Hepatocyte (in vitro differentiated cells): ENCODE results near the gene SEPTIN11. TPM values are rescaled to one million over a fixed set of nuclear protein-coding genes. Genes with fewer than 3 reads are reported as not detected.

Experiments
- DNase-seq: peaks from one replicate; pipeline ENCODE4 v3.0.0-alpha.2; 2016; ENCODE audit warnings: low spot score
- H2AFZ ChIP-seq: fragments of 200-600 bp; sonication (generic); 2 replicates; pipeline ENCODE4 v1.6.0; 2016; ENCODE audit warnings: antibody characterized with exemption, mild to moderate bottlenecking
- H3K27ac ChIP-seq: fragments of 200-600 bp; sonication (generic); 2 replicates; pipeline ENCODE4 v1.5.1; 2016; ENCODE audit warnings: mild to moderate bottlenecking
- H3K27me3 ChIP-seq: fragments of 200-600 bp; sonication (generic); 2 replicates; pipeline ENCODE4 v1.6.1; 2016
- H3K36me3 ChIP-seq: fragments of 200-600 bp; sonication (generic); replicated peaks from 2 replicates; pipeline ENCODE4 v1.5.1; 2016; ENCODE audit warnings: low read depth; ENCODE audit not compliant: insufficient read depth
- H3K4me1 ChIP-seq: fragments of 200-600 bp; sonication (generic); 2 replicates; pipeline ENCODE4 v1.5.1; 2016; ENCODE audit warnings: mild to moderate bottlenecking, moderate library complexity; ENCODE audit not compliant: insufficient read depth
- H3K4me2 ChIP-seq: fragments of 200-600 bp; sonication (generic); 2 replicates; pipeline ENCODE4 v1.6.0; 2016
- H3K4me3 ChIP-seq: fragments of 200-600 bp; sonication (generic); 2 replicates; pipeline ENCODE4 v1.5.1; 2016; ENCODE audit warnings: mild to moderate bottlenecking
- H3K79me2 ChIP-seq: fragments of 200-600 bp; sonication (generic); 2 replicates; pipeline ENCODE4 v1.6.0; 2017; ENCODE audit warnings: mild to moderate bottlenecking
- H3K9me2 ChIP-seq: fragments of 200-600 bp; sonication (generic); replicated peaks from 2 replicates; pipeline ENCODE4 v1.6.0; 2017; ENCODE audit warnings: mild to moderate bottlenecking; ENCODE audit not compliant: insufficient read depth
- H3K9me3 ChIP-seq: fragments of 200-600 bp; sonication (generic); 2 replicates; pipeline ENCODE4 v1.5.1; 2016; ENCODE audit warnings: low read depth, mild to moderate bottlenecking
- H4K20me1 ChIP-seq: fragments of 200-600 bp; sonication (generic); 2 replicates; pipeline ENCODE4 v1.6.0; 2016; ENCODE audit warnings: mild to moderate bottlenecking; ENCODE audit not compliant: insufficient read depth, poor library complexity, severe bottlenecking
- EZH2 ChIP-seq: fragments of 200-600 bp; sonication (generic); IDR thresholded peaks from 2 replicates; pipeline ENCODE4 v1.6.1; 2016; ENCODE audit warnings: antibody characterized with exemption, mild to moderate bottlenecking, borderline replicate concordance
- EZH2phosphoT487 ChIP-seq: fragments of 200-600 bp; sonication (generic); IDR thresholded peaks from one replicate; pipeline ENCODE4 v1.6.1; 2018; ENCODE audit warnings: antibody characterized with exemption, mild to moderate bottlenecking, low read depth, moderate library complexity; ENCODE audit not compliant: unreplicated experiment, severe bottlenecking
- WGBS: methylation state at CpG from one replicate; pipeline ENCODE4 v1.1.6; 2016; ENCODE audit warnings: low lambda C conversion rate; ENCODE audit errors: missing lambda C conversion rate; 5-methylcytosine and 5-hydroxymethylcytosine counted together
- polyA plus RNA-seq: library from polyadenylated mRNA; unstranded; fragments of >200 nt; fragmentation: Nextera tagmentation; extraction: Ambion mirVana; gene quantifications from 2 replicates; pipeline ENCODE4 v1.2.1, GENCODE V29; 2016
- total RNA-seq: library from RNA; depleted of rRNA; stranded (reverse); fragments of >200 nt; gene quantifications from 2 replicates; pipeline ENCODE4 v1.2.3, GENCODE V29; 2014
- TF ChIP-seq, protein P1 (sequence below): fragments of 200-600 bp; sonication (generic); IDR thresholded peaks from 2 replicates; pipeline ENCODE4 v1.5.1; 2016; ENCODE audit warnings: antibody characterized with exemption, mild to moderate bottlenecking; ENCODE audit not compliant: poor library complexity

Gene SEPTIN11
- total and polyA plus RNA-seq, 2 experiments from 2014 or later = 68.3 to 146 TPM

DNA sequence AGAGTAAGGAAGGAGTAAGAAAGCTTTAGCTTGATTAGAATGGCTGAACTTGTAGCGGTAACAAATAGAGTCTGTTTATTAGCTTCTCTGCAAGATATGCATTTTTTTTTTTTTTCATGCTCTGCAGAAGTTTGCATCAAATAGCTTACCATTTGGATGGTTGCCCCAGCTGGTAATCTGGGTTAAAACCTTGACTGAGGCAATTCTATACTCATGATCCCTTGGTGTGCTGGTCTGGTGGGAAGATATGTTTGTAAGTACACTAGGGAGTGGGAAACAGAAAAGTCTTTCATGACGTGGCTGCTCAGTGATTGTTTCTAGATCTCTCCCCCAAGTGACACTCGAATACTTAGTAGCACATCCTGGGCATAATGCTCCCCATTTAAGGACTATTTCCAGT, 32.1 kb downstream of the SEPTIN11 start:
- no peaks in the 10 kb centered on the region for H3K9me2 ChIP-seq
- peak overlapping the region; percentile 14 for H3K4me2 ChIP-seq
- no peak for DNase-seq
- H3K9me3 ChIP-seq = no peaks in the 10 kb centered on the region
- TF ChIP-seq EZH2phosphoT487 = no peak
- TF ChIP-seq EZH2 = no peak
- H3K36me3 ChIP-seq = no peaks in the 10 kb centered on the region
- no peaks in the 10 kb centered on the region for H4K20me1 ChIP-seq
- no peak overlapping the region for H3K4me3 ChIP-seq
- H3K79me2 ChIP-seq = peaks cover 93% of the 10 kb centered on the region
- H3K27ac ChIP-seq = peak overlapping the region; percentile 91
- H3K27me3 ChIP-seq = no peaks in the 10 kb centered on the region
- H2AFZ ChIP-seq = no peak overlapping the region
- peaks cover 41% of the 10 kb centered on the region for H3K4me1 ChIP-seq
- WGBS = 69% methylated on average over 3 of the region's 3 CpGs

DNA sequence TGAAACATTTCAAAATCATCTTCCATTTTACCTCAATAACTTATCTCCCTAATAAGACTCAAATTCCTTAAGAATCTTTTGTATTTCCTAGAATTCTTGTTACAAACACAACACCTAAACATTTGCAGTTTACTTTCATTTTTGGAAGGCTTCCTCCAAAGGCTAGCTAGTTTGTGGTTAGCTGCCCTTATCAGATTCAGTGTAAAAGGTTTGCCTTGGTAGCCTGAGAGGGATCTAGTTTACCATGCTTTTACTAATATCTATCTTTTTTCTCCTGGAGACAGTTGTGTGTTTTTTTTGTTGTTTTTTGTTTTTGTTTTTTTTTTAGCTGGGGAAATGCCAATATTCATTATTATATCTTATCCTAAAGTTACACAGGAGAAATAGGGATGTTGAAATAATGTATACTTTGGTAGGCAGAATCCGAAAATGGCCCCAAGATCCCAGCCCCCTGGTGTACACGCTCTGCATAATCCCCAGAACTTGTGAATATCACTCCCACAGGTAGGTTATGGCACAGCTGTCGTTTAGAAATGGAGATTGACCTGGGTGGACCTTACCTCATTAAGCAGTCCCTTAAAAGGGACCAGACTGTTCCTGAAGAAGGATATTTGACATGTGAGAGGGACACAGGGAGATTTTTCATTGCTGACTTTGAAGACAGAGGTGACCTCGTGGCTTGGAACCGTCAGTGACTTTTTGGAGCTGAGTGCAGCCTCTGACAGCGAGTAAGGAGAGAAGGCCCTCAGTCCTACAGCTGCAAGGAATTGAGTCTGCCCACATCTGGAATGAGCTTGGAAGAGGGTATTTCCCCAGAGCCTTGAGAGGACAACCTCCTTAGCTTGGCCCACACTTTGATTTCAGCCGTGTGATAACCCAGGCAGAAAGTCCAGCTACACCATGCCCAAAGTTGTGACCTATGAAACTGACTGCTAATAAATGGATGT, 33.4 kb downstream of the SEPTIN11 start:
- Histone ChIP-seq H3K79me2 (peaks cover 91% of the 10 kb centered on the region), H3K27ac (peak overlapping the region; percentile 91), H4K20me1 (no peaks in the 10 kb centered on the region), H3K4me3 (no peak overlapping the region), H3K36me3 (no peaks in the 10 kb centered on the region), H3K4me1 (peaks cover 45% of the 10 kb centered on the region), H3K27me3 (no peaks in the 10 kb centered on the region), H3K4me2 (peak overlapping the region; percentile 25), H3K9me2 (no peaks in the 10 kb centered on the region), H2AFZ (no peak overlapping the region), H3K9me3 (no peaks in the 10 kb centered on the region)
- WGBS = 83% methylated on average over 7 of the region's 7 CpGs
- no peak for DNase-seq
- TF ChIP-seq, protein P1, sequence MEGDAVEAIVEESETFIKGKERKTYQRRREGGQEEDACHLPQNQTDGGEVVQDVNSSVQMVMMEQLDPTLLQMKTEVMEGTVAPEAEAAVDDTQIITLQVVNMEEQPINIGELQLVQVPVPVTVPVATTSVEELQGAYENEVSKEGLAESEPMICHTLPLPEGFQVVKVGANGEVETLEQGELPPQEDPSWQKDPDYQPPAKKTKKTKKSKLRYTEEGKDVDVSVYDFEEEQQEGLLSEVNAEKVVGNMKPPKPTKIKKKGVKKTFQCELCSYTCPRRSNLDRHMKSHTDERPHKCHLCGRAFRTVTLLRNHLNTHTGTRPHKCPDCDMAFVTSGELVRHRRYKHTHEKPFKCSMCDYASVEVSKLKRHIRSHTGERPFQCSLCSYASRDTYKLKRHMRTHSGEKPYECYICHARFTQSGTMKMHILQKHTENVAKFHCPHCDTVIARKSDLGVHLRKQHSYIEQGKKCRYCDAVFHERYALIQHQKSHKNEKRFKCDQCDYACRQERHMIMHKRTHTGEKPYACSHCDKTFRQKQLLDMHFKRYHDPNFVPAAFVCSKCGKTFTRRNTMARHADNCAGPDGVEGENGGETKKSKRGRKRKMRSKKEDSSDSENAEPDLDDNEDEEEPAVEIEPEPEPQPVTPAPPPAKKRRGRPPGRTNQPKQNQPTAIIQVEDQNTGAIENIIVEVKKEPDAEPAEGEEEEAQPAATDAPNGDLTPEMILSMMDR = no peak
- TF ChIP-seq EZH2phosphoT487 (no peak), EZH2 (no peak)

DNA sequence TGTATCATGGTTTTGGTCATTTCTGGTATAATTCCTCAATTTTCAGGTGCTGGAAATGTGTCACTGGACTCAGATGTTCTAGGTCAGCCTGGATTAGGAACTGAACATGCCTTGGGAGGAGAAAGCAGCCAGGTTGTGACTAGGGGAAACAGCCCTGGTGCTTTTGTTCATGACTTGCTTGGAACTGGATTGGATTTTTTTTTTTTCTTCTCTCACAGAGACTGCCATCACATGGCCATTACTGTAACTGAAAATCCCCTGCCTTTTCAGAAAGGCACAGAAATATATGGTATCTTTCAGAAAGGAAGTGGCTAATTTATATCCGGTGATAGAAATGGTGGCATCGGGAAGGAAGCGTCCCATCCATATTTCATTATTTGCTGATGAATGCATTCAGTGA, 34.6 kb downstream of the SEPTIN11 start:
- Histone ChIP-seq H3K27ac (peak overlapping the region; percentile 91), H3K4me2 (peak overlapping the region; percentile 47)
- 80% methylated on average over 3 of the region's 3 CpGs for WGBS

DNA sequence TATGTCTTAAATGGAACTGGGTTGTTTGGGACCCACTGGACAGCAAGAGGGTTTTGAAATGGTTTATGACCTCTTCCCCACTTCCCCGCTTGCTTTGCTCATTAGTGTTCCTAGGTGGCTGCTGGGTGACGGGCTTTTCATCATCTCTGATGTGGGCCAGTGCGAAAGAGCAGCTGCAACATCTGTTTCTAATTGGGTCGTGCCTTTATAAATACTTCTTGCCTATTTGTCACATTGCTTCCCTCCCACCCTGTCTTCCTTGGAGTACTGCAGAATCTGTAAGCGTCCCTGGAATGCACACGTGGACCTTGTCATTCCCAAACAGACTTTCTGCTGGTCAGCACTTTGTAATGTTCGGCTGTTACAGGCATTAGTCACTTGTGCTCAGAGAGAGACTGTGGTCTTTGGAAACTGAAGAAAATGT, 35.2 kb downstream of the SEPTIN11 start:
- no peak for TF ChIP-seq EZH2phosphoT487
- TF ChIP-seq, protein P1 = no peak
- no peak for TF ChIP-seq EZH2
- no peaks in the 10 kb centered on the region for H3K36me3 ChIP-seq
- H3K9me3 ChIP-seq = no peaks in the 10 kb centered on the region
- H3K4me1 ChIP-seq = peaks cover 45% of the 10 kb centered on the region
- peak; percentile 88 for DNase-seq
- WGBS = 18% methylated on average over 7 of the region's 7 CpGs
- H3K27me3 ChIP-seq = no peaks in the 10 kb centered on the region
- H3K27ac ChIP-seq = peak overlapping the region; percentile 91
- no peak overlapping the region for H2AFZ ChIP-seq
- H3K4me2 ChIP-seq = peak overlapping the region; percentile 47
- no peaks in the 10 kb centered on the region for H4K20me1 ChIP-seq
- H3K4me3 ChIP-seq = no peak overlapping the region
- peaks cover 90% of the 10 kb centered on the region for H3K79me2 ChIP-seq
- H3K9me2 ChIP-seq = no peaks in the 10 kb centered on the region

More for the DNA sequence above, 34.6 kb downstream of the SEPTIN11 start:
- Histone ChIP-seq H2AFZ (no peak overlapping the region), H3K36me3 (no peaks in the 10 kb centered on the region), H3K27me3 (no peaks in the 10 kb centered on the region), H3K9me2 (no peaks in the 10 kb centered on the region), H3K4me3 (no peak overlapping the region), H3K4me1 (peaks cover 45% of the 10 kb centered on the region), H3K9me3 (no peaks in the 10 kb centered on the region), H3K79me2 (peaks cover 90% of the 10 kb centered on the region), H4K20me1 (no peaks in the 10 kb centered on the region)
- DNase-seq = no peak
- TF ChIP-seq EZH2 = no peak
- TF ChIP-seq, protein P1 = peak; percentile 37
